GM12875 (cell line): ENCODE results near the gene MAP4K2.

Source experiments
- H3K4me3 ChIP-seq: one replicate; pipeline ENCODE4 v1.5.1; 2011; ENCODE audit warnings: low read depth, low read length, control low read depth
- CTCF ChIP-seq: IDR thresholded peaks from 2 replicates; pipeline ENCODE4 v1.5.1; 2011; ENCODE audit warnings: low read depth, mild to moderate bottlenecking, control low read depth, inconsistent platforms, low read length, moderate library complexity, borderline replicate concordance; ENCODE audit not compliant: insufficient read depth

The MAP4K2 gene

GRCh38 chr11:64803158-64803845 is at the start of gene MAP4K2:
Gene MAP4K2 (minus strand): TSS chr11:64803214. CDS start chr11:64803149, 65 bp downstream.
- peak within 1 kb of the TSS; percentile 63 for H3K4me3 ChIP-seq
- TF ChIP-seq CTCF, result peak; percentile 31; the same call in 1 of the 2 replicates

- H3K4me3 ChIP-seq, result no peak overlapping the region
- TF ChIP-seq CTCF, result no peak
Measured at GRCh38 chr11:64851831-64852351, 48.9 kb upstream of the MAP4K2 start.

- peak; percentile 56 for TF ChIP-seq CTCF
- H3K4me3 ChIP-seq, result peak overlapping the region; percentile 19
Measured at GRCh38 chr11:64850979-64851567, 48.1 kb upstream of the MAP4K2 start.

- TF ChIP-seq CTCF, result 0 out of 2 replicates have a peak, but pooled peaks have one; percentile 6
- H3K4me3 ChIP-seq, result no peak overlapping the region
Measured at GRCh38 chr11:64849598-64850356, 46.8 kb upstream of the MAP4K2 start.

- TF ChIP-seq CTCF, result peak; percentile 22; the same call in 1 of the 2 replicates
- no peak overlapping the region for H3K4me3 ChIP-seq
Measured at GRCh38 chr11:64848826-64849597, 46.0 kb upstream of the MAP4K2 start.

- no peak overlapping the region for H3K4me3 ChIP-seq
- TF ChIP-seq CTCF, result no peak
Measured at GRCh38 chr11:64848214-64848825, 45.3 kb upstream of the MAP4K2 start.
